GM18867 (cell line): ENCODE data around the gene SGTB.
"Not testable (repeated sequence)": the region's sequence is repeated elsewhere in the genome, so short reads cannot be mapped to it uniquely, and the experiment has no call there.

Experiments
- ATAC-seq: cut with Tn5 transposase; IDR thresholded peaks from one replicate; pipeline ENCODE4 v1.9.1; 2021; ENCODE audit warnings: mild to moderate bottlenecking, moderate library complexity; ENCODE audit not compliant: unreplicated experiment

SGTB gene

GRCh38 chr5:65674749-65675148, 47.2 kb downstream of the SGTB start:
- ATAC-seq = no peak

- ATAC-seq = no peak
Measured at GRCh38 chr5:65672796-65673195, 49.1 kb downstream of the SGTB start.

GRCh38 chr5:65668696-65669095, 53.2 kb downstream of the SGTB start:
- no peak for ATAC-seq

- no peak for ATAC-seq
Measured at GRCh38 chr5:65663804-65664521, 57.9 kb downstream of the SGTB start.

GRCh38 chr5:65654713-65655112, 67.2 kb downstream of the SGTB start:
- no peak for ATAC-seq

- no peak for ATAC-seq
Measured at GRCh38 chr5:65651144-65651543, 70.8 kb downstream of the SGTB start.

- no peak for ATAC-seq
Measured at GRCh38 chr5:65647941-65648340, 74.0 kb downstream of the SGTB start.

- ATAC-seq = no peak
Measured at GRCh38 chr5:65646938-65647337, 75.0 kb downstream of the SGTB start.

- ATAC-seq = no peak
Measured at GRCh38 chr5:65640240-65640639, 81.7 kb downstream of the SGTB start.

- ATAC-seq = no peak
Measured at GRCh38 chr5:65630981-65631380, 90.9 kb downstream of the SGTB start.

GRCh38 chr5:65625743-65626142, 96.2 kb downstream of the SGTB start:
- no peak for ATAC-seq

- peak; percentile 76 for ATAC-seq
Measured at GRCh38 chr5:65624571-65625555, 97.0 kb downstream of the SGTB start, which contains the start of the genes SHLD3 and TRAPPC13. SHLD3 (plus strand) TSS chr5:65625027; CDS start chr5:65629588, 4,561 bp downstream. TRAPPC13 (plus strand) TSS chr5:65625027; CDS start chr5:65625061, 34 bp downstream.

- ATAC-seq = peak; percentile 95
Measured at GRCh38 chr5:65624025-65624570, 97.8 kb downstream of the SGTB start, which contains the start of gene TRIM23. TRIM23 (minus strand) TSS chr5:65624333; CDS start chr5:65624274, 59 bp downstream.

- ATAC-seq = no peak
Measured at GRCh38 chr5:65623482-65623881, 98.4 kb downstream of the SGTB start.

GRCh38 chr5:65621961-65622360, 99.9 kb downstream of the SGTB start:
- ATAC-seq = not testable (repeated sequence)

- ATAC-seq = no peak
Measured at GRCh38 chr5:65620021-65620420, 101.9 kb downstream of the SGTB start.
